Measurements from ENCODE around the gene ANKRD10. TPM values are rescaled to one million over a fixed set of nuclear protein-coding genes. Genes with fewer than 3 reads are reported as not detected.

Gene ANKRD10
- total RNA-seq, 2 experiments from 2014 or later: 75.5 to 83.8 TPM

DNA sequence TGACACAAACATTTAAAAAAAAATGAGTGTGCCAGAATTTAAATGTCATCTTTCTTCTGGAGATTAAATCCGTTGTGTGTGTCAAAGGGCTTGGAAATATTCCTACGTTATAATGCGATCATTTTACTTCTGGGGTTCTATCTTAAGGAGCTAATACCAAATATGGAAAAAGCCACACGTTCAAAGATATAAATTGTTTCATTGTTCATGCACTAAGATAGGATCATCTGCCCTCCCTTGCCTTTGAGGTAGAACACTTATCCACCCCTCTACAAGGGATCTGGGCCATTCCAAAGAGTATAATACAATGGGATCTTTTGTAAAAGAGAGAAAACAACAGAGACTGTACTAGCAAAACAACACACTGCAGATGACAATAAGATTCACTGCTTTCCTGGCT lies 64.9 kb downstream of the ANKRD10 start:
- H3K4me3 Mint-ChIP-seq: no peak overlapping the region
- Histone ChIP-seq H3K4me1 (ENCODE audit: insufficient read depth, low read length) (no peaks in the 10 kb centered on the region), H3K36me3 (ENCODE audit: insufficient read depth, low read length) (no peaks in the 10 kb centered on the region), H3K27me3 (ENCODE audit: control insufficient read depth in 1 of 2, insufficient read depth in 2 of 2, low read length in 2 of 2) (peaks cover 6 to 11% of the 10 kb centered on the region in 2 experiments), H3K9me3 (ENCODE audit: control insufficient read depth in 1 of 2, insufficient read depth in 1 of 2, low read length in 2 of 2) (peaks cover 0 to 9% of the 10 kb centered on the region in 2 experiments), H3K27ac (ENCODE audit: low read depth in 1 of 2, low read length in 2 of 2) (no peak overlapping the region), H3K4me3 (ENCODE audit: low read length) (no peak overlapping the region)
- ChIA-PET CTCF (no interaction called here), POLR2A (no interaction called here)
- TF ChIP-seq, protein P1, sequence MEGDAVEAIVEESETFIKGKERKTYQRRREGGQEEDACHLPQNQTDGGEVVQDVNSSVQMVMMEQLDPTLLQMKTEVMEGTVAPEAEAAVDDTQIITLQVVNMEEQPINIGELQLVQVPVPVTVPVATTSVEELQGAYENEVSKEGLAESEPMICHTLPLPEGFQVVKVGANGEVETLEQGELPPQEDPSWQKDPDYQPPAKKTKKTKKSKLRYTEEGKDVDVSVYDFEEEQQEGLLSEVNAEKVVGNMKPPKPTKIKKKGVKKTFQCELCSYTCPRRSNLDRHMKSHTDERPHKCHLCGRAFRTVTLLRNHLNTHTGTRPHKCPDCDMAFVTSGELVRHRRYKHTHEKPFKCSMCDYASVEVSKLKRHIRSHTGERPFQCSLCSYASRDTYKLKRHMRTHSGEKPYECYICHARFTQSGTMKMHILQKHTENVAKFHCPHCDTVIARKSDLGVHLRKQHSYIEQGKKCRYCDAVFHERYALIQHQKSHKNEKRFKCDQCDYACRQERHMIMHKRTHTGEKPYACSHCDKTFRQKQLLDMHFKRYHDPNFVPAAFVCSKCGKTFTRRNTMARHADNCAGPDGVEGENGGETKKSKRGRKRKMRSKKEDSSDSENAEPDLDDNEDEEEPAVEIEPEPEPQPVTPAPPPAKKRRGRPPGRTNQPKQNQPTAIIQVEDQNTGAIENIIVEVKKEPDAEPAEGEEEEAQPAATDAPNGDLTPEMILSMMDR (IDR thresholded peaks at IDR 0.05): no peak
- no peak overlapping the region for H3K27ac Mint-ChIP-seq
- no peaks in the 10 kb centered on the region for H3K9me3 Mint-ChIP-seq
- no peaks in the 10 kb centered on the region for H3K4me1 Mint-ChIP-seq (ENCODE audit: low read depth)
- no peaks in the 10 kb centered on the region for H3K36me3 Mint-ChIP-seq (ENCODE audit: low read depth)
- intact Hi-C loops (cut with DNase I, micrococcal nuclease): no loop called here
- H3K27me3 Mint-ChIP-seq: peaks cover 32% of the 10 kb centered on the region
- no peak for DNase-seq
- ATAC-seq (ENCODE audit: poor library complexity): no peak

DNA sequence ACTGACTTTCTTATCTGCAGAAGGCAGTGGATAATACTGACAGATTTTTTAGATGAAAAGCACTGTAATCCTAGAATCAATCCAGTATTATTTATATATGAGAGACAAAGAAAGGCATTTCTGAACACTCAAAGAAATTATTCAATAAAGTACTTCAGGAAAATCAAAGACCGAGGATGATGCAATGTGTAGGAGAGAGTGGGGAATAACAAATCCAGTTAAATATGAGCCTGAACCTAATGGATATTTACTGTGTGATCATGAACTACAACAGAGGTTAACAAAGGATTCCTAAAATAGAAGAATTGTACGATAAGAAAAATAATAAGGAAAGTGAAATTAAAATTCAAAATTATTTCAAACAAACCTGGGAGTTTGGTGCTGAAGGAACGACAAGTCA lies 69.3 kb downstream of the ANKRD10 start:
- no peaks in the 10 kb centered on the region for H3K9me3 ChIP-seq (ENCODE audit: control insufficient read depth in 1 of 2, insufficient read depth in 1 of 2, low read length in 2 of 2)
- peaks cover 53% of the 10 kb centered on the region for H3K27me3 Mint-ChIP-seq
- TF ChIP-seq, protein P1 (IDR thresholded peaks at IDR 0.05): no peak
- DNase-seq: no peak
- H3K4me3 ChIP-seq (ENCODE audit: low read length): no peak overlapping the region
- H3K4me1 Mint-ChIP-seq (ENCODE audit: low read depth): no peaks in the 10 kb centered on the region
- ATAC-seq (ENCODE audit: poor library complexity): no peak
- no peaks in the 10 kb centered on the region for H3K4me1 ChIP-seq (ENCODE audit: insufficient read depth, low read length)
- H3K27ac Mint-ChIP-seq: no peak overlapping the region
- H3K27ac ChIP-seq (ENCODE audit: low read depth in 1 of 2, low read length in 2 of 2): no peak overlapping the region
- POLR2A ChIA-PET: no interaction called here
- H3K36me3 Mint-ChIP-seq (ENCODE audit: low read depth): no peaks in the 10 kb centered on the region
- no peaks in the 10 kb centered on the region for H3K9me3 Mint-ChIP-seq
- intact Hi-C loops (cut with DNase I, micrococcal nuclease): no loop called here
- no peak overlapping the region for H3K4me3 Mint-ChIP-seq
- CTCF ChIA-PET: no interaction called here
- H3K36me3 ChIP-seq (ENCODE audit: insufficient read depth, low read length): no peaks in the 10 kb centered on the region
- H3K27me3 ChIP-seq (ENCODE audit: control insufficient read depth in 1 of 2, insufficient read depth in 2 of 2, low read length in 2 of 2): peaks cover 17 to 18% of the 10 kb centered on the region in 2 experiments

DNA sequence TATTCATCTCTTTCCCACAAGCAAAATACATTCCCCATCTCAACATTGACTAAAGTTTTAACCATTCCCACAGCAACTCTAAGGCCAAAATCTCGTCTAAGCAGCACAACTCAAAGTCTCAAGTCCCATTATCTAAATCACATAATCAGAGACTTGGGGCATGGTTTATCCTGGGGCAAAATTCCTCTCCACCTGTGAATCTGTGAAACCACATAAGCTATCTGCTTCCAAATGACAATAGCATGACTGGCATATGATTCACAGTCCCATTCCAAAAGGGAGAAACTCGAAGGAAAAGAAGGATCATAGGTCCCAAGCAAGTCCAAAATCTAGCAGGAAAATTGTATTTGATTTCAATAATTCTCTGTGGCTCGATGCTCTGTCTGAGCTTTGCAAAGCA lies 73.0 kb downstream of the ANKRD10 start:
- Mint-ChIP-seq H3K27ac (no peak overlapping the region), H3K4me3 (no peak overlapping the region), H3K4me1 (ENCODE audit: low read depth) (no peaks in the 10 kb centered on the region), H3K36me3 (ENCODE audit: low read depth) (no peaks in the 10 kb centered on the region), H3K27me3 (peaks cover 33% of the 10 kb centered on the region), H3K9me3 (no peaks in the 10 kb centered on the region)
- intact Hi-C loops (cut with DNase I, micrococcal nuclease): no loop called here
- ChIA-PET POLR2A (no interaction called here), CTCF (no interaction called here)
- DNase-seq (no peak), ATAC-seq (ENCODE audit: poor library complexity) (no peak)
- H3K4me3 ChIP-seq (ENCODE audit: low read length): no peak overlapping the region
- no peaks in the 10 kb centered on the region for H3K9me3 ChIP-seq (ENCODE audit: control insufficient read depth in 1 of 2, insufficient read depth in 1 of 2, low read length in 2 of 2)
- peaks cover 11 to 14% of the 10 kb centered on the region in 2 experiments for H3K27me3 ChIP-seq (ENCODE audit: control insufficient read depth in 1 of 2, insufficient read depth in 2 of 2, low read length in 2 of 2)
- TF ChIP-seq, protein P1 (IDR thresholded peaks at IDR 0.05): no peak
- H3K36me3 ChIP-seq (ENCODE audit: insufficient read depth, low read length): no peaks in the 10 kb centered on the region
- H3K4me1 ChIP-seq (ENCODE audit: insufficient read depth, low read length): no peaks in the 10 kb centered on the region
- H3K27ac ChIP-seq (ENCODE audit: low read depth in 1 of 2, low read length in 2 of 2): no peak overlapping the region

All from CD4-positive, alpha-beta T cell (primary cell).